Suprapubic skin (tissue), 4 donors: Measurements from ENCODE around the gene AGR3. TPM values are rescaled to one million over a fixed set of nuclear protein-coding genes. Genes with fewer than 3 reads are reported as not detected.

Source experiments
- DNase-seq, 2 donors: peaks; one replicate each; pipeline ENCODE4 v3.0.0-alpha.2; 2019; ENCODE audit warnings: low spot score in 2 of 2
- H3K27ac ChIP-seq: fragments of 200-600 bp; sonication (generic); one replicate; pipeline ENCODE4 v1.5.1; 2019
- H3K27me3 ChIP-seq: fragments of 200-600 bp; sonication (generic); one replicate; pipeline ENCODE4 v1.5.1; 2019
- H3K36me3 ChIP-seq: fragments of 200-600 bp; sonication (generic); one replicate; pipeline ENCODE4 v1.5.1; 2019
- H3K4me1 ChIP-seq: fragments of 200-600 bp; sonication (generic); one replicate; pipeline ENCODE4 v1.5.1; 2019
- H3K4me3 ChIP-seq: fragments of 200-600 bp; sonication (generic); one replicate; pipeline ENCODE4 v1.5.1; 2019; ENCODE audit warnings: mild to moderate bottlenecking
- H3K9me3 ChIP-seq: fragments of 200-600 bp; sonication (generic); one replicate; pipeline ENCODE4 v1.5.1; 2019
- CTCF ChIP-seq, 2 donors: fragments of 200-600 bp in 1 of 2; fragments of 450-650 bp in 1 of 2; sonication (generic) in 1 of 2; IDR thresholded peaks; one replicate each; pipeline ENCODE4 v1.5.1; 2016 to 2019; ENCODE audit warnings: antibody characterized with exemption in 2 of 2, mild to moderate bottlenecking in 1 of 2, moderate library complexity in 1 of 2
- EP300 ChIP-seq: sonication (generic); formaldehyde crosslinking; IDR thresholded peaks from one replicate; pipeline ENCODE4 v1.6.1; 2017; ENCODE audit warnings: antibody characterized with exemption
- POLR2A ChIP-seq, 2 donors: fragments of 450-650 bp; IDR thresholded peaks; one replicate each; pipeline ENCODE4 v1.6.1; 2017; ENCODE audit warnings: antibody characterized with exemption in 2 of 2, mild to moderate bottlenecking in 2 of 2, moderate library complexity in 2 of 2
- POLR2AphosphoS5 ChIP-seq, 3 donors: sonication (generic); formaldehyde crosslinking; IDR thresholded peaks; one replicate each; pipeline ENCODE4 v1.6.1; 2017; ENCODE audit warnings: antibody characterized with exemption in 3 of 3
- WGBS: methylation state at CpG from one replicate; pipeline ENCODE4 v1.1.5; 2018; 5-methylcytosine and 5-hydroxymethylcytosine counted together
- total RNA-seq, 4 donors: library from RNA; depleted of rRNA; stranded (reverse); fragments of >200 nt; gene quantifications; one replicate each; pipeline ENCODE4 v1.1.0, GENCODE V29; 2016

AGR3 gene
- total RNA-seq, 4 donors from 2014 or later = 3.9 TPM; not detected in 3

- TF ChIP-seq POLR2A (IDR thresholded peaks at IDR 0.05) (no peak), CTCF (IDR thresholded peaks at IDR 0.05) (no peak), POLR2AphosphoS5 (IDR thresholded peaks at IDR 0.05) (no peak), EP300 (no peak)
- no peak overlapping the region for H3K27ac ChIP-seq
- no peaks in the 10 kb centered on the region for H3K9me3 ChIP-seq
- no peaks in the 10 kb centered on the region for H3K4me1 ChIP-seq
- H3K4me3 ChIP-seq = no peak overlapping the region
- DNase-seq = no peak
- H3K27me3 ChIP-seq = no peaks in the 10 kb centered on the region
- H3K36me3 ChIP-seq = no peaks in the 10 kb centered on the region
- 77% methylated on average over 4 of the region's 4 CpGs for WGBS
Measured at GRCh38 chr7:16812542-16813231, 69.1 kb downstream of the AGR3 start.

- Histone ChIP-seq H3K27me3 (no peaks in the 10 kb centered on the region), H3K9me3 (no peaks in the 10 kb centered on the region), H3K27ac (no peak overlapping the region), H3K36me3 (no peaks in the 10 kb centered on the region), H3K4me1 (no peaks in the 10 kb centered on the region), H3K4me3 (no peak overlapping the region)
- TF ChIP-seq CTCF (IDR thresholded peaks at IDR 0.05) (no peak), EP300 (no peak), POLR2A (IDR thresholded peaks at IDR 0.05) (no peak), POLR2AphosphoS5 (IDR thresholded peaks at IDR 0.05) (no peak)
- 62% methylated on average over 2 of the region's 2 CpGs for WGBS
- no peak for DNase-seq
Measured at GRCh38 chr7:16811551-16811950, 70.2 kb downstream of the AGR3 start.

- Histone ChIP-seq H3K4me1 (no peaks in the 10 kb centered on the region), H3K9me3 (no peaks in the 10 kb centered on the region), H3K36me3 (no peaks in the 10 kb centered on the region), H3K4me3 (no peak overlapping the region), H3K27ac (no peak overlapping the region), H3K27me3 (no peaks in the 10 kb centered on the region)
- WGBS = 86% methylated on average over 5 of the region's 5 CpGs
- DNase-seq = no peak
- TF ChIP-seq POLR2A (IDR thresholded peaks at IDR 0.05) = no peak
Measured at GRCh38 chr7:16810573-16810972, 71.2 kb downstream of the AGR3 start.

- no peaks in the 10 kb centered on the region for H3K36me3 ChIP-seq
- H3K4me3 ChIP-seq = no peak overlapping the region
- no peaks in the 10 kb centered on the region for H3K9me3 ChIP-seq
- no peaks in the 10 kb centered on the region for H3K27me3 ChIP-seq
- no peak for DNase-seq
- H3K27ac ChIP-seq = no peak overlapping the region
- WGBS = 69% methylated on average over 2 of the region's 2 CpGs
- TF ChIP-seq CTCF (IDR thresholded peaks at IDR 0.05) = no peak
- no peak for TF ChIP-seq POLR2A (IDR thresholded peaks at IDR 0.05)
- H3K4me1 ChIP-seq = no peaks in the 10 kb centered on the region
Measured at GRCh38 chr7:16810112-16810511, 71.7 kb downstream of the AGR3 start.

Other genes with a start within 250 kb of the AGR3 start
- gene ANKMY2, start 236.2 kb downstream of the AGR3 start, total RNA-seq = 10 to 100 TPM in 1 of 4 donors, 1 to 10 TPM in 3; 5.2 to 16.2 (median 9.4) TPM
- 10 to 100 TPM; 60.5 to 97.9 (median 84.4) TPM for gene BZW2, start 235.8 kb downstream of the AGR3 start, total RNA-seq
- 10 to 100 TPM in 3 of 4 donors, 1 to 10 TPM in 1; 6.9 to 17.2 (median 12.4) TPM for gene TSPAN13, start 128.2 kb downstream of the AGR3 start, total RNA-seq
- gene AGR2, start 77.0 kb downstream of the AGR3 start, total RNA-seq = 10 to 100 TPM in 2 of 4 donors, 1 to 10 TPM in 1, not detected in 1; 8.5 to 19.3 (median 15.8) TPM